Measurements from ENCODE around the gene AP3M1. TPM values are rescaled to one million over a fixed set of nuclear protein-coding genes. Genes with fewer than 3 reads are reported as not detected.

AP3M1 gene
- total RNA-seq, 2 experiments from 2014 or later = 43.1 to 43.9 TPM

DNA sequence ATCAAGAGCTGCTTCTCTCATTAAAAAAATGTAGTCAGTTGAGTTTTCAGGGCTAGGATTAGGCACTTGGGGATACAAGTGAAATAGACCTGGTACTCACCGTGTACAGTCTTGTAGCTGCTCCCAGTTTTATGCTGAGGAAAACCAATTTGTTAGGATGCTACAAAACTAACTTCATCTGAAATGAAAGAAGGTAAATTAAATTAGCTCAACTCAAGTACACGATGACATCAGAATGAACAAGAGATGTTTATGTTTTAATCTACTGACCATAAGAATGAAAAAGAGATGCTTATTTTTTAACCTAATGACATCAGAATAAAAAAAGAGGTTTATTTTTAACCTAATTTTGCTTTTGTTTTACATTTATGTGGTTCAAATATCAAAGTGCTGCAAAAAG, 73.7 kb downstream of the AP3M1 start:
- peaks cover 44% of the 10 kb centered on the region for H3K4me1 Mint-ChIP-seq (ENCODE audit: low read depth)
- no peak overlapping the region for H3K27ac Mint-ChIP-seq
- ChIA-PET POLR2A (interaction anchor here (0.5 to 1.2 kb wide), 4 partner anchors 13 to 120 kb away, joined by 3 to 5 read pairs (median 3); no protein-coding TSS in a partner anchor), CTCF (interaction anchor here (1.5 kb wide), 1 partner anchor 120 kb away, joined by 6 read pairs; no protein-coding TSS in a partner anchor)
- peaks cover 14% of the 10 kb centered on the region for H3K36me3 Mint-ChIP-seq
- no peaks in the 10 kb centered on the region for H3K27me3 Mint-ChIP-seq
- H3K4me3 Mint-ChIP-seq = no peak overlapping the region
- DNase-seq = no peak
- no peaks in the 10 kb centered on the region for H3K9me3 Mint-ChIP-seq
- intact Hi-C loops (cut with micrococcal nuclease) = no loop called here

DNA sequence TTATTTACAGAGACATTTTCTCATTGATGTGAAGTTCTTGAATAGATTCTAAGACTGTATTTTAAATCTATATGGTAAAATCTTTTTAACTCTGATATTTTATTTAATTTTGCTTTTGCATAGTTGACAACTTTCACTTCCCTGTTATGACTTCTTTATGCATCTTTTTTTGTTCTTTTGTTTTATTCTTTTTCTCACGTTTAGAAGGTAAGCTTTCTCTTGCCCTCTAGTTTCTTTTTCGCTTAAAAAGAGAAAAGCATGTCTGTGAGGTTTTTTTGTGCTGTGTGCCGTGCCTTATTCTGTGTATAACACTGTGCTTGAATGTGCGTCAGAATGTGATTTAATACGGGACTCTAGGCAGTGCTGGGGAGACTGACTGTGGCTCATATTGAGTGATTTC, 74.7 kb downstream of the AP3M1 start:
- no peak overlapping the region for H3K27ac Mint-ChIP-seq
- intact Hi-C loops (cut with micrococcal nuclease) = no loop called here
- peaks cover 39% of the 10 kb centered on the region for H3K4me1 Mint-ChIP-seq (ENCODE audit: low read depth)
- H3K36me3 Mint-ChIP-seq = peaks cover 14% of the 10 kb centered on the region
- no peaks in the 10 kb centered on the region for H3K9me3 Mint-ChIP-seq
- CTCF ChIA-PET = interaction anchor here (0.7 to 1.1 kb wide), 3 partner anchors 24 to 190 kb away, joined by 3 to 4 read pairs (median 3); no protein-coding TSS in a partner anchor
- POLR2A ChIA-PET = interaction anchor here (0.9 to 1.2 kb wide), 2 partner anchors 42 to 119 kb away, joined by 3 read pairs; no protein-coding TSS in a partner anchor
- no peak overlapping the region for H3K4me3 Mint-ChIP-seq
- no peak for DNase-seq
- H3K27me3 Mint-ChIP-seq = no peaks in the 10 kb centered on the region

DNA sequence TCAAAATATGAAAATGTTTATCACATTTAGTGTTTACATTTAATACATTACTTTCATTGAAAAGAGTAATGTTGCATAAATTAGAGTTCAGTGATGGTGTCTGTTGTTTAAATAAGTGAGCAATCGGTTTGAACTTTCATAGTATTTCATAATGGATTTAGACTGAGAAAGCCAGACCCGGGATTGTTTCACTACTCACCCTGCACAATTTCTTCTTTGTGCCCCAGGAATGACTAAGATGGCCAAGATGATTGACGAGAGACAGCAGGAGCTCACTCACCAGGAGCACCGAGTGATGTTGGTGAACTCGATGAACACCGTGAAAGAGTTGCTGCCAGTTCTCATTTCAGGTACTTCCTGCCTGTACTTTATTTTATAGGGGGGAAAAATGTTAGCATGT, 78.1 kb downstream of the AP3M1 start:
- DNase-seq = no peak
- Mint-ChIP-seq H3K36me3 (peaks cover 14% of the 10 kb centered on the region), H3K27me3 (no peaks in the 10 kb centered on the region), H3K27ac (no peak overlapping the region), H3K4me3 (no peak overlapping the region), H3K4me1 (ENCODE audit: low read depth) (peaks cover 12% of the 10 kb centered on the region), H3K9me3 (no peaks in the 10 kb centered on the region)
- CTCF ChIA-PET = interaction anchor here (2.7 kb wide), 1 partner anchor 132 kb away, joined by 11 read pairs; no protein-coding TSS in a partner anchor
- intact Hi-C loops (cut with micrococcal nuclease) = no loop called here
- POLR2A ChIA-PET = no interaction called here

DNA sequence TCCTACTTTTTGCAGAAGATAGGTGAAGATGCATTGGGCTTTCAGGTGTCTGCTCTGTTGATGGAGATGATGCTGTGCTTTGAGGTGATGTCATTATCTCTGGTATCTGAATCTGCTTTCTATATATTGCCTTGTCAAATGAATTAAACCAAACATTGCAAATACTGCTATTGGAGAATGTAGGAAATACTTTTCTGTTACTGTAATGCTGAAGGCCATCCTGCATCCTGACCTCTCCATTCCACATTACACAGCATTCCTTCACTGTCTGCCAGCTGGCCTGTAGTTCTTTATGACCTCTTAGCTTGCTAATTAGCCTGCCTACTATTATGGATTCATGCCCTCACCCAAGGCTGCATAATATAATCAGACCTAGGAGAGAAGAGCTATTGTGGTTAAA, 79.5 kb downstream of the AP3M1 start:
- H3K36me3 Mint-ChIP-seq = peaks cover 12% of the 10 kb centered on the region
- H3K9me3 Mint-ChIP-seq = no peaks in the 10 kb centered on the region
- intact Hi-C loops (cut with micrococcal nuclease) = no loop called here
- H3K4me3 Mint-ChIP-seq = no peak overlapping the region
- DNase-seq = no peak
- peaks cover 8% of the 10 kb centered on the region for H3K4me1 Mint-ChIP-seq (ENCODE audit: low read depth)
- no peaks in the 10 kb centered on the region for H3K27me3 Mint-ChIP-seq
- ChIA-PET POLR2A (no interaction called here), CTCF (interaction anchor here (0.8 kb wide), 1 partner anchor 10 kb away, joined by 3 read pairs; no protein-coding TSS in a partner anchor)
- H3K27ac Mint-ChIP-seq = no peak overlapping the region

Other genes with a start within 250 kb of the AP3M1 start
- under 1 TPM; 0.45 to 0.73 TPM for gene PLAU, start 239.7 kb downstream of the AP3M1 start, total RNA-seq
- gene VCL, start 152.7 kb downstream of the AP3M1 start, total RNA-seq = 10 to 100 TPM; 27.8 to 29.2 TPM
- gene ADK, start 393 bp upstream of the AP3M1 start, total RNA-seq = 10 to 100 TPM; 52.8 to 54.4 TPM